ENCODE measurements around the gene TAF4B.

Gene TAF4B

GRCh38 chr18:26304511-26304910, 78.3 kb downstream of the TAF4B start:
- no peak for DNase-seq (ENCODE audit: low read depth in 3 of 3, low spot score in 1 of 3)

- no peak for DNase-seq (ENCODE audit: low read depth in 3 of 3, low spot score in 1 of 3)
Observed at GRCh38 chr18:26307161-26307773, 81.0 kb downstream of the TAF4B start.

GRCh38 chr18:26309281-26309680, 83.0 kb downstream of the TAF4B start:
- no peak for DNase-seq (ENCODE audit: low read depth in 3 of 3, low spot score in 1 of 3)

GRCh38 chr18:26312199-26312598, 86.0 kb downstream of the TAF4B start:
- no peak for DNase-seq (ENCODE audit: low read depth in 3 of 3, low spot score in 1 of 3)

GRCh38 chr18:26317398-26317797, 91.2 kb downstream of the TAF4B start:
- DNase-seq (ENCODE audit: low read depth in 3 of 3, low spot score in 1 of 3) = no peak

GRCh38 chr18:26320686-26321085, 94.4 kb downstream of the TAF4B start:
- no peak for DNase-seq (ENCODE audit: low read depth in 3 of 3, low spot score in 1 of 3)

GRCh38 chr18:26322890-26323653, 96.8 kb downstream of the TAF4B start:
- no peak for DNase-seq (ENCODE audit: low read depth in 3 of 3, low spot score in 1 of 3)

GRCh38 chr18:26325771-26326170, 99.5 kb downstream of the TAF4B start:
- DNase-seq (ENCODE audit: low read depth in 3 of 3, low spot score in 1 of 3) = no peak

- DNase-seq (ENCODE audit: low read depth in 3 of 3, low spot score in 1 of 3) = no peak
Observed at GRCh38 chr18:26327062-26327461, 100.8 kb downstream of the TAF4B start.

- DNase-seq (ENCODE audit: low read depth in 3 of 3, low spot score in 1 of 3) = no peak
Observed at GRCh38 chr18:26332991-26333390, 106.7 kb downstream of the TAF4B start.

GRCh38 chr18:26335156-26335555, 108.9 kb downstream of the TAF4B start:
- no peak for DNase-seq (ENCODE audit: low read depth in 3 of 3, low spot score in 1 of 3)

GRCh38 chr18:26335571-26336487, 109.6 kb downstream of the TAF4B start:
- DNase-seq (ENCODE audit: low read depth in 3 of 3, low spot score in 1 of 3) = no peak

GRCh38 chr18:26336572-26336971, 110.3 kb downstream of the TAF4B start:
- DNase-seq (ENCODE audit: low read depth in 3 of 3, low spot score in 1 of 3) = no peak

GRCh38 chr18:26342646-26343045, 116.4 kb downstream of the TAF4B start:
- no peak for DNase-seq (ENCODE audit: low read depth in 3 of 3, low spot score in 1 of 3)

GRCh38 chr18:26350961-26351360, 124.7 kb downstream of the TAF4B start:
- DNase-seq (ENCODE audit: low read depth in 3 of 3, low spot score in 1 of 3) = no peak

GRCh38 chr18:26356045-26356785, 130.0 kb downstream of the TAF4B start:
- DNase-seq (ENCODE audit: low read depth in 3 of 3, low spot score in 1 of 3) = no peak

GRCh38 chr18:26357960-26358359, 131.7 kb downstream of the TAF4B start:
- DNase-seq (ENCODE audit: low read depth in 3 of 3, low spot score in 1 of 3) = no peak

- no peak for DNase-seq (ENCODE audit: low read depth in 3 of 3, low spot score in 1 of 3)
Observed at GRCh38 chr18:26362021-26362420, 135.8 kb downstream of the TAF4B start.

GRCh38 chr18:26367425-26367824, 141.2 kb downstream of the TAF4B start:
- DNase-seq (ENCODE audit: low read depth in 3 of 3, low spot score in 1 of 3) = no peak

- no peak for DNase-seq (ENCODE audit: low read depth in 3 of 3, low spot score in 1 of 3)
Observed at GRCh38 chr18:26370037-26370436, 143.8 kb downstream of the TAF4B start.

GRCh38 chr18:26376105-26376504, 149.9 kb downstream of the TAF4B start:
- no peak for DNase-seq (ENCODE audit: low read depth in 3 of 3, low spot score in 1 of 3)
